PFSK-1 (cell line): ENCODE data around the gene WDR82.

Experiments used
- FOXP2 ChIP-seq: optimal IDR thresholded peaks from 2 replicates; pipeline ENCODE3; 2011; ENCODE audit warnings: borderline replicate concordance, control low read depth, inconsistent platforms; ENCODE audit not compliant: insufficient read depth; ENCODE audit errors: extremely low read length, extremely low read depth
- POLR2AphosphoS5 ChIP-seq: IDR thresholded peaks from 2 replicates; pipeline ENCODE4 v1.6.1; 2012; ENCODE audit warnings: low read depth, mild to moderate bottlenecking, control low read depth, low read length, moderate library complexity
- REST ChIP-seq, 2 experiments: IDR thresholded peaks; 2 replicates each; pipeline versions ENCODE4 v1.6.1 to v1.8.0; 2011 to 2012; ENCODE audit warnings: low read depth in 2 of 2, low read length in 2 of 2, control low read depth in 1 of 2, inconsistent platforms in 1 of 2, mild to moderate bottlenecking in 1 of 2, moderate library complexity in 1 of 2; ENCODE audit not compliant: insufficient read depth in 1 of 2
- SIN3A ChIP-seq: IDR thresholded peaks from 2 replicates; pipeline ENCODE4 v1.6.1; 2012; ENCODE audit warnings: mild to moderate bottlenecking, low read length, moderate library complexity, borderline replicate concordance; ENCODE audit not compliant: insufficient read depth
- TAF1 ChIP-seq: IDR thresholded peaks from 2 replicates; pipeline ENCODE4 v1.6.1; 2012; ENCODE audit warnings: low read length, control low read depth, borderline replicate concordance; ENCODE audit not compliant: insufficient read depth

The WDR82 gene

DNA sequence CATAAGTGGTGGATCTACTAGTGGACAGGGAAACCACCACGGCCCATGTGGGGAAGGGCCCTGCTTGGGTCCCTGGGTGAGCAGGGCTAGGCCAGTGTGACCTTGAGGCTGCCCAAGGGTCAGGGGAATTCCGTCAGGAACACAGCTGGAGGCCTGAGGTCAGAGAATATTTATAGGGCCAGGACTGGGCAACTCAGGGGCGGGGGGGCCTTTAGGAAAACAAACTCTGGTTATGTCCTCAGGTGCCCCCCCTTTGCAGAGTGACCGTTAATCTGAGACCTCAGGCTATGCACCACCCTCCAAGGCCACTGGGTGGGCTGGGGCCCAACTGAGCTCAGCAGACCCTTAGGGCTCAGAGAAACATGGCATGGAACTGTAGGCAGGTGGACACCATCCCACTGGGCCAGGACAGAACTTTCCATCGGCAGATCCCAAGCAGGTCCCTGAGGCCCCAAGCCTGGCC, 42.0 kb downstream of the WDR82 start:
- TF ChIP-seq POLR2AphosphoS5 (no peak), SIN3A (no peak), TAF1 (no peak), FOXP2 (no peak), REST (IDR thresholded peaks at IDR 0.05; ENCODE audit: insufficient read depth in 1 of 2, low read depth in 2 of 2, low read length in 2 of 2) (no peak)

DNA sequence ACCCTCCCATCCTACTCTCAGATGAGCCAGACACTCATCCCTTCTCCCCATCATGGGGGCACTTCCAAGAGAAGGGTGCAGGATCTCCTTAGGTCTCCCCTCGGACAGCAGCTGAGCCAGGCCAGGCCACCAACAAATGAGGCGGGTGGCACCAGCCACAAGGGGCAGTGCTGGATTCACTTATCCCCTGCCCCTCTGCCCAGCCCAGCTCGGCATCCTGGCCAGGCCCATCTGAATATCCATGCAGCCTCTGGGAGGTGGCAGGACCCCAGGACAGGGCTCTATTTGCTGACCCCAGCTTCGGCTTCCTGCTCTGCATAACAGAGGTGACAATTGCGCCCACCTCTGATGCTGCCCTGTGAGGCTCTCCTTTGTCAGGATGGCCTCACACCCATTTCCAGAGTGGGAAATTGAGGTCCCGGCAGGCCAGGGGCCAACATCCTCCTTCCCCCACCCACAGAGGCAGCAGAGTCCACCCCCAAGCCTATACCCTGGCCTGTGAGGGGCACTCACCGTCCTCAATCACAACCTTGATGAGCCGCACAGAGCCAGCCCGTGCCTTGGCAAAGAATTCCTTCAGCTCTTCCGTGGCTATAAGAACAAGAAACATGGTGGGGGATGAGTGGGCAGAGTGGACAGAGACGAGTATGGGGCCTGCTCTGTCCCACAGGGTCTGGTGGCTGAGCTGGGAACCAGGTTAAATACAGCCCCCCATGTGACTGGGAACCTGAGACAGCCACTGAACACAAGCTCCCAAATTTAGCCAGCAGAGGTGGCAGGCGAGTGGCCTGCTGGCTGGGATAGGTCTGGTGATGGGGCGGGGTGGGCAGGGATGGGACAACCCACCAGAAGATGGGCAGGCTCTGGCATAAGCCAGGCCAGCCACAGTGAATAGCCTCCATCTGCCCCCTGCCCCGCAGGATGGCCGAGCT, 43.7 kb downstream of the WDR82 start:
- no peak for TF ChIP-seq SIN3A
- no peak for TF ChIP-seq FOXP2
- no peak for TF ChIP-seq REST (IDR thresholded peaks at IDR 0.05; ENCODE audit: insufficient read depth in 1 of 2, low read depth in 2 of 2, low read length in 2 of 2)
- TF ChIP-seq TAF1, result no peak
- no peak for TF ChIP-seq POLR2AphosphoS5

DNA sequence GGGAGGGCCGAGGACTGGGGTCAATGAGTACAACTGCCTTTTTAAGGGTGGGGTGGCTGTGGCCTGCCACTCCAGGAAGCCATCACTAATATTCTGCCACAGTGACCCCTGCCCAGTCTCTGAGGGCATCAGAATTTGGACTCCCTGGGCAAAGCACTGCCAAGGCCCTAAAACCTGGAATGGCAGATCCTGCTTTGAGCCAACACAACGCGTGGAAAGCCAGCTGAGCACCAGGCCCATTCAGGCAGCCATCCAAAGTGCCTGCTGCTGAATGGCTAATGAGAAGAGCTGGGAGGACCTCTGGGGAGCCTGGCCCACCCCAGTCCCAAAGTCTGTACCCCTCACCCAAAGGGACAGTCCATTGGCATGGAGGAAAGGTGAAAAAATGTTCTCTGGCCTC, 44.5 kb downstream of the WDR82 start:
- no peak for TF ChIP-seq REST (IDR thresholded peaks at IDR 0.05; ENCODE audit: insufficient read depth in 1 of 2, low read depth in 2 of 2, low read length in 2 of 2)
- TF ChIP-seq FOXP2, result no peak
- no peak for TF ChIP-seq SIN3A
- no peak for TF ChIP-seq POLR2AphosphoS5
- TF ChIP-seq TAF1, result no peak

- TF ChIP-seq POLR2AphosphoS5 (no peak), FOXP2 (no peak), REST (IDR thresholded peaks at IDR 0.05; ENCODE audit: insufficient read depth in 1 of 2, low read depth in 2 of 2, low read length in 2 of 2) (no peak), SIN3A (no peak), TAF1 (no peak)
These were observed 45.3 kb downstream of the WDR82 start for GRCh38 chr3:52233108-52233591.
